ENCODE measurements around the gene DENND5A. TPM values are rescaled to one million over a fixed set of nuclear protein-coding genes. Genes with fewer than 3 reads are reported as not detected.

Gene DENND5A
- total RNA-seq, 2 donors from 2014 or later = 66.4 to 94.0 TPM

DNA sequence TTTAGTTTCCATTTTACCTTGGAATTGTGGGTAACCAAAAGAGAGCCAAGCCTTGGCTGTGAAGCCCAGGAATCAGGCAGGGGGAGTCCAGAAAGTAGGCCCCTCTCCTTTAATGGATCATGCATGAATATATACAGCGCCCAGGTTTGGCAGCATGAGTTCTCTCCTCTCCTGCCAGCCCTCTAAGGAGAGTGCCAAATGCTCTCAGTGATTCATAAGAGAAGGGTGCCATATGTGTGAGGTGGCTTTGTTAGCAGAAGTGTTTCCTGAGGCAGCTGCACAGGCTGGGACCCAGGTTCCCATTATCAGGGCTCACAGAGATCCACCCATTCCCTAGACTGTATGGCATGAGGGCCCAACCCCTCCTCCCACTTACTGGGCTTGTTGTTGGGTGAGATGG, 121.4 kb downstream of the DENND5A start:
- Mint-ChIP-seq H3K27ac (no peak overlapping the region), H3K36me3 (peaks cover 16 to 19% of the 10 kb centered on the region in 2 donors), H3K9me3 (no peaks in the 10 kb centered on the region)
- DNase-seq (ENCODE audit: low spot score in 2 of 2) (no peak), ATAC-seq (no peak)

DNA sequence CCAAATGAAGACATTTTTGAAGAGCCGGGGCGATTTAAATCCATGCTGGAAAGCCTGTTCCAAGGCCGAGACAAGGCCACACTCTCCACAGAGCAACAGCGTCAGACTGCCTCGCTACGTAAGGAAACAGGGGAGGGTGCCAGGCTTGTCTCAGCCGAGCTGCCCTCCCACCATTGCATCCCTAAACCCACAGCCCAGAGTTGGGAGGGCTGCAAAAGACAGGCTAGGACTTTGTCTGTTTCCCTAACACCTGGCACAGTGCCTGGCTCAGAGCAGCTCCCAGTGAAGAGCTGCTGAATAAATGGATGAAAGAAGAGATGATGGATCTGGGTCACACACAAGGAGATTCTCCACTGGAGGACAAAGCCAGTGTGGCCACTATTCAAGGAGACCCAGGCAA, 122.4 kb downstream of the DENND5A start:
- no peaks in the 10 kb centered on the region for H3K9me3 Mint-ChIP-seq
- H3K36me3 Mint-ChIP-seq = peaks cover 12 to 16% of the 10 kb centered on the region in 2 donors
- H3K27ac Mint-ChIP-seq = peak overlapping the region; percentile 15 to 82
- no peak for DNase-seq (ENCODE audit: low spot score in 2 of 2)
- ATAC-seq = no peak

DNA sequence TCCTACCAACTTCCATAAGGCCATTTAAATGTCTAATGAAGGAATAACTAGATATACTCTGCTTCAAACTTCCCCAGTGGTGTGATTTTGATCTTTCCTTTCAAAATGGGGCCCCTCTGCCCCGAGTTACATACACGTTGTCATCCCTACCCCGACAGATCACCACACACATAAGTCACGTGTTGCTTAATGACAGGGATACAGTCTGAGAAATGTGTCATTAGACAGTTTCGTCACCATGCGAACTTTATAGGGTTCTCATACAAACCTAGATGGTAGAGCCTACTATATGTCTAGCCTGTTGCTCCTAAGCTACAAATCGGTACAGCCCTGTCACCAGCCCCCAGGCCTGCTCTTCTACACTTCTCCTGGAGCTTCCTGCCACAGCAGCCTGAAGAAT, 124.0 kb downstream of the DENND5A start:
- Mint-ChIP-seq H3K36me3 (peaks cover 0 to 16% of the 10 kb centered on the region in 2 donors), H3K27ac (peak overlapping the region; percentile 15 to 72), H3K9me3 (no peaks in the 10 kb centered on the region)

DNA sequence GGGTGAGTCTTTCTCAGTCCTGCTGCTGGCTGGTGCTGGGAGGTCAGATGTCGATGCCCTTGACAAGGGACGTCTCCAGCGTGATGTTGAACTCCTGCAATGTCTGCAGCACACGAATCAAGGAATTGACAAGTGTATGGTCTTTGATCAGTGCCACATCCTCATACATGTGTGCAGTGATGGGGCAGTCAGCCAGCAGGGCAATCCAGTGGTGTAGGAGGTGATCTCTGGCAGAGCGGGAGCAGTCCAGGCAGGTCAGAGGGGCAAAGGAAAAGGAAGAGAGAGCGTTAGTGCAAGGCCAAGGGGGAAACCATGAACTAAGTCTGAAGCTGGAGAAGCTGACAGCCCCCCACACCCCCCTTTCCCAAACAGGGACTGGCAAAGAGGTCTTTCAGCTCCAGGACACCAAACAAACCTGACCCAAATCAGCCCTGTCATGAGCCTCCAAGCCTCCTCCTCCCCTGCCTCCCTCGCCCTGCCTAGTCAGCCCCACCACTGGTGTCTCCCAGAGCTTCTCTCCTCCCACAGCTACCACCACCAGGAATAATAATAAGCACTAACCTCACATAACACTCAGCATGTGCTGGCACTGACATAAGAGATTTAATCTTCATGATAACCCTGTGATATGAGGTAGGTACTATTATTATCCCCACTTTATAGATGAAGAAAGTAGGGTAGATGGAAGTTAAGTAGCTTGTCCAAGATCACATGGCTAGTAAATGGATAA, 125.4 kb downstream of the DENND5A start:
- DNase-seq (ENCODE audit: low spot score in 2 of 2) = no peak
- peaks cover 0 to 16% of the 10 kb centered on the region in 2 donors for H3K36me3 Mint-ChIP-seq
- H3K27ac Mint-ChIP-seq = peak overlapping the region; percentile 29 to 73
- no peaks in the 10 kb centered on the region for H3K9me3 Mint-ChIP-seq
- ATAC-seq = no peak

More for the DNA sequence above, 124.0 kb downstream of the DENND5A start:
- ATAC-seq = no peak
- DNase-seq (ENCODE audit: low spot score in 2 of 2) = no peak

DNA sequence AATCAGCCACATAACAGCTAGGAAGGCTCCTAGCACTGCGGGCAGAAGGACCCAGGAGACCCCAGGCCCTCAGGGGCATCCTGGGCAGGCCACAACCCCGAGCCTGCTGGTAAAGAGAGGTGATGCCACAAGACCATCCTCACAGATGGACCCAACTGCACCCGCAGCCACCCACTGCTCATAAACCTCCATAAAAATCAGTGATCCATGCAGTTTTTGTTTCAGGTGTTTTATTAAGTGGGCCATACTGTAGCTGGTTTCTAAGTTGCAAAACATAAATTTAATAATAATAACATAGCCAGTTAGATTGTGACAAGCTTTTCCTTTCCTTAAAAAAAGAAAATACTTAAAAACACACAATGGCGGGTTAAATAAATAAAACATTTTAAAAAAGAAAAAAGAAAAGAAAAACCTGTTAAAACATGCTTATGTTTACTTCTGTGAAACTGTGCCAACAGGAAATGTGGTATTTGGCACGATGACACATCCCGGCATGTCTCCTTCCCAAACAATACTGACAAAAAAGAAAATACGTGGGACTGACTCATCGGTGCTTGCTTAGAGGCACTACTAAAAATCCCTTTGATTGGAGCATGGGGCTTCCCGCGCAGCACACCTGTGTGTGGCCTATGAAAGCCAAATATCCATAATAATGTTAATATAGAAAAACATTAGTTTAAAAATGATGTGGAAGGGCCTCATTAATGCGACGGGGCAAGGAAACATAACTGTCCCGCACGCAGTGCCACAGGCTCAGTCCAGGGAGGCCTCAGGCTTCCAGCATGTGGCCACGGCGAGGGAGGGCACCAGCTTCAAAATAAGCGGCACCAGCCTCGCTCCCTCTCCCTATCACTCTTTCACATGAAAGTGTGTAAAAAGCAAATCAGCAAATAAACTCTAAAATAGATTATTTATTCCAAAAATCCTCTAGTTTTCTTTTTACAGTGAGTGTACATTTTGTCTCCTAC, 126.3 kb downstream of the DENND5A start:
- no peaks in the 10 kb centered on the region for H3K9me3 Mint-ChIP-seq
- ATAC-seq = peak; percentile 78 to 79
- H3K27ac Mint-ChIP-seq = peak overlapping the region; percentile 29 to 84
- peak in 1 of 2 donors; percentile 25 for DNase-seq (ENCODE audit: low spot score in 2 of 2)
- peaks cover 0 to 16% of the 10 kb centered on the region in 2 donors for H3K36me3 Mint-ChIP-seq

DNA sequence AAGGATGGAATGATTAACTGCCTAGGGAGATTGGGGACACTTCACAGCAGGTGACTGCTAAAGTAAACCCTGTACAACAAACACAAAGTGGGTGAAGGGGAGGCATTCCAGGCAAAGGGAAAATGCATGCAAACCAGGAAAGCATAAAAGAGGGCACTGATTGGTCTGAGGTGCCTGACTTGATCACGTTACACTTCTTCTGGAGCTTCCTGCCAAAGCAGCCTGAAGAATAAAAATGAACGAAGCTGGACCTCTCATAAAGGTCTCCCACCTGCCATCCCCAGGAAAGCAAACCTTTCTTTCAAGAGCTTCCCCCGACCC, 127.1 kb downstream of the DENND5A start:
- Mint-ChIP-seq H3K9me3 (no peaks in the 10 kb centered on the region), H3K27ac (peak overlapping the region in 1 of 2 donors; percentile 84), H3K36me3 (peaks cover 0 to 16% of the 10 kb centered on the region in 2 donors)
- DNase-seq (ENCODE audit: low spot score in 2 of 2) (no peak), ATAC-seq (peak; percentile 6 to 19)

DNA sequence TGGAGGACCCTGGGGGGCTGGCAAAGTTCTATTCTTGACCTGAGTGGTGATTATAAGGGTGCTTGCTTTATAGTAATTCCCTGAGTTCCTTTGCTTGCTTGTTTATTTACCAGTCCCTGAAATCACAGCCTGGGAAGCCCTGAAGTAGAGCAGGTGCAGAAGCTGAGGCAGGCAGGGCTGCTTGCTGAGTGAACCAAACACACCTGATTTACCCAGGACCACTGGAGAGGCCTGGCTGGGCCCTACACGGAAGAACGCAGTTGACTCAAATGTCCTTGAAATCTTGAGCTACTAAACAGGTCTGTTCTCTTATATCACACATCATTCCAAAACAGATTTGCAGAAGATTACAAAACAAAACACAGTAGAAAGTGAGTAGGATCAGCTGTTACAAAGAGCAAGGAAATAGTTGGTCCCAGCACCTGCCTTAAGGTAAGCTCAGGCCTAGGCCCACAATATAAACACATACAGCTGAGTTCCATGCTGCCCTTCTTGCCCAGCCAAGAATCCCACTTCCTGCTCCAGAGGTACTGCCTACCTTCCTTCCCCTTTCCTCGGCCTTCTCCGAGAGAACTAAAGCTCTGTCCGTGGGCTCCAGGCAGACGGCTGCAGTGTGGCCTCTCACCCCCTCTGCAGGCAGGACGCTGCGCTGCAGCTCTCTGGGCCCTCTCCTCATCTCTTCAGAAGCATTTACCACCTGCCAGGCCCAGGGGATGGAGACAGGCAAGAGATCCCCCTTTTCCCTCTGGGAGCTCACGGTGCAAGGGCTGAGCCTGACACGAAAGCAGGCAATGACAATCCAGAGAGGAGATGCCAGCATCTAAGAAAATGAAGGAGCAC, 127.6 kb downstream of the DENND5A start:
- ATAC-seq (peak; percentile 80 to 81), DNase-seq (ENCODE audit: low spot score in 2 of 2) (peak; percentile 70 to 80)
- Mint-ChIP-seq H3K27ac (peak overlapping the region in 1 of 2 donors; percentile 70), H3K9me3 (no peaks in the 10 kb centered on the region), H3K36me3 (peaks cover 0 to 10% of the 10 kb centered on the region in 2 donors)

DNA sequence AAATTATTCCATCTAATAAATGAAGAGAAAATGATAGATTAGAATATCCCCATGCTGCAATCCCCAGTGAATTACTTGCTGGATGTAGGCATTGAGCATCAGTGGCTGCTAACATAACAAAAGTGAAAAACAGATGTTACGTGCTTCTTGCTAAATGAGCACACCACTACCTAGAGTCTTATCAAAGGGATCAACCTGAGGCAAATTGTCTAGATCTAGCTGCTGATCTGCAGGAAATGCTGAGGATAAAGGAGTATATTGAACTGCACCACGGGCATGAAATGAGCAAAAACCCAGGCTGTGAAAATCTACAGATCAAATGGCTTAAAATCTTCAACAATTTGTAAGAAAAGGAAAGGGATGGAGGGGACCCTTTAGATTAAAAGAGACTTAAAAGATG, 128.4 kb downstream of the DENND5A start:
- peaks cover 0 to 10% of the 10 kb centered on the region in 2 donors for H3K36me3 Mint-ChIP-seq
- no peak for DNase-seq (ENCODE audit: low spot score in 2 of 2)
- ATAC-seq = no peak

DNA sequence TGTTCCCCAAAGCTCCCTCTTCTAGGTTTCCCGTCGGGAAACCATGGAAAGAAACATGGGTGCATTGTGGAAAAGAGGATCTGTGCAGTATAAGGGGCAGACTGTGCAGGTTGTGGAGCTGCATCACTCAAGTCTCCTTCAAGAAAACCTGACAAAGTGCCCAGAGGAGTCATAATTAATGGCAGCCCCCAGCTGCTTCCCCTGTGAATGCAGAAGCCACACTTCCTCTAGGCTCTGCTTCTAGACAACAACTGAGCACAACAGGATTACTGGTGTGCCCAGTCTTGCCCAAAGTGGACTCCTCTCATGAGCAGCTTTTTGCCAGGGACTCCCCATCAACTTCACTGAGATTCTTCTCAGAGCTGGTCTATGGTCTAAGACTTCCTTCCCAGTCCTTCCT, 131.2 kb downstream of the DENND5A start:
- Mint-ChIP-seq H3K27ac (no peak overlapping the region), H3K9me3 (no peaks in the 10 kb centered on the region), H3K36me3 (no peaks in the 10 kb centered on the region)
- ATAC-seq (no peak), DNase-seq (ENCODE audit: low spot score in 2 of 2) (no peak)

More for the DNA sequence above, 128.4 kb downstream of the DENND5A start:
- Mint-ChIP-seq H3K27ac (no peak overlapping the region), H3K9me3 (no peaks in the 10 kb centered on the region)

DNA sequence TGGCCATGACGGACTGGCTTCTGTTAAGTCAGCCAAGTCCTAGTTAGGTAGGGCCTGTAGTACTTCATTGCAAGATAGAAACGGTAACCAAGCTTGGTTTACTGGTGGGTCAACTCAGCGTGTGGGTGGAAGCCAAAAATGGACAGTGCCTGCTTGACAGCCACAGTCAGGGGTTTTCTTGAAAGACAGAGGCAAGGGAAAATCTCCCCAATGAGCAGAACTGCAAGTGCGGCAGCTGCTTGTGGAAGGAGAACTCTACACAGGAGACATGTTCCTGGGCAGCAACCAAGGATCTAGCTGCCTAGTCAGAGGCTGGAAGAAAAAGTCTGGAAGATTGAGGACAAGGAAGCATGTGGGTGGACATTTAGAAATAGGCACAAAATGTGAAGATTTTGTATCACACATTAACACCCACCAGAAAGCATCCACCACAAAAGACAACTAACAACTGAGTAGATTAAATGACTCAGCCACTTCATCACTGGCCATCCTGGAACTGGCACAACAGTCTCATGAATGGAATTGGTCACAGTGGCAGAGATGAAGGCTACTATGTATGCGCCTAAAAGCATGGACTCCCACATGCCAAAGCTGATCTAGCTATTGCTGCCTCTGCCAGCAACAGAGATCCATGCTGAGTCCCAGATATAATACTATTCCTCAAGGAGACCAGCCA, 132.8 kb downstream of the DENND5A start:
- DNase-seq (ENCODE audit: low spot score in 2 of 2) (no peak), ATAC-seq (peak; percentile 26 to 43)
- H3K36me3 Mint-ChIP-seq = no peaks in the 10 kb centered on the region
- no peaks in the 10 kb centered on the region for H3K9me3 Mint-ChIP-seq
- peak overlapping the region in 1 of 2 donors; percentile 67 for H3K27ac Mint-ChIP-seq

DNA sequence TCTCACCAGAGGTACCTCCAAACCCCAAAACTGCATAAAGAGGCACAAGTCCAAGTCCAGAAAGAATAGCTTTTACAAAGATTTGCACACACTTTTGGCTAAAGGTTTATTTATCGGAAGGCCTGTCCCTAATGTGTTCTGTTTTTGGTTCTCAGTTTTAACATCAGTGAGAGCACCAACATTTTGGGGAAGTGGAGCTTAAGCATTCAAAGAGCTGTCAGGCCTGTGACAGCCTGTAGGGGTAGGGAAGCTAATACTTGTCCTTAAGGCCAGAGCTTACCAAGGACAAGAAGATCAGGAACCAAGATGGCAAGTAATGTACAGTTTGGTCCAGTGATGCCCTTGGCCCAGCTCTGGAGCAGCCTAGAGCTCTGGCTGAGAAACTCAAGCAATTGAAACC, 134.9 kb downstream of the DENND5A start:
- no peak for ATAC-seq
- no peaks in the 10 kb centered on the region for H3K36me3 Mint-ChIP-seq
- no peak for DNase-seq (ENCODE audit: low spot score in 2 of 2)
- no peaks in the 10 kb centered on the region for H3K9me3 Mint-ChIP-seq
- H3K27ac Mint-ChIP-seq = no peak overlapping the region

DNA sequence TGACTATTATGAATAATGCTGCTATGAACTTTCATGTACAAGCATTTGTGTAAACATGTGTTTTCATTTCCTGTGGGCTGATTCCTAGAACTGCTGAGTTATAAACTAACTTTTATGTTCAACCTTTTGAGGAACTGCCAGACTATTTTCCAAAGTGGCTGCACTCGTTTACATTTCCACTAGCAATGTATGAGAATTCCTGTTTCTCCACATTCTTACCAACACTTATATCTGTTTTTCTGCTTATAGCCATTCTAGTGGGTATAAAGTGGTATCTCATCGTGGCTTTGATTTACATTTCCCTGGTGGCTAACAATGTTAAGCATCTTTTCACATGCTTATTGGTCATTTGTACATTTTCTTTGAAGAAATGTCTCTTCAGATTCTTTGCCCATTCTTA, 138.5 kb downstream of the DENND5A start:
- Mint-ChIP-seq H3K36me3 (no peaks in the 10 kb centered on the region), H3K27ac (no peak overlapping the region), H3K9me3 (no peaks in the 10 kb centered on the region)
- ATAC-seq = no peak
- no peak for DNase-seq (ENCODE audit: low spot score in 2 of 2)

DNA sequence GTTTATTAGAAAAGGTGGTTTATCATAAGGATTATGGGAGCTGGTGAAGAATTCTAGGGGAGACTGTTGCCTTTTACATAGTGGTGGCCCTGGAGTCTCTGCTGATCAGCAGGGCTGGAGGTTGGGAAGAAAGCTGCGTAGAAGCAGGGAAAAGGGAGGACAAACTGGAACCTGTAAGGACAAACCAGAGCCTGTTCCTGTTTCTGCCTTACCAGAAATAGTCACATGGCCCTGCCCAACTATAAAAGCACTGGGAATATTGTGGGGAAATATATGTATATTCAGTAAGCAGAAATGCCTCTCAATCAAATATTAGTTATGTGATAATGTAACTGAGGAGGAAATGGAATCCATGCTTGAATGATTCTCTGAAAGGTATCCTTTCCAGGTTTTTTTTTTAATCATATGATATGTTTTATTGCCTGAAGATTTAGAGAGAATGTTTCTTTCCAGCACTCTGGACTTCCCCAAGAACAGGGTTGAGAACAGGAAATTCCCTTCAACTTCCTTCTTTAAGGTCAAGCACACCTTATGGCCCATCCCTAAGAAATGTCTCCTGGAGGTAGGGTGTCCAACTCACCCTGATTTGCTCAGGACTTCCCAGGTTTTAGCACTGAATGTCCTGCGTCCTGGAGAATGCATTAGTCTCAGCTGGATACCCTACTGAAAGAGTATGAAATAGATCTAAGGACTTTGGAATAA, 139.8 kb downstream of the DENND5A start:
- Mint-ChIP-seq H3K36me3 (no peaks in the 10 kb centered on the region), H3K27ac (no peak overlapping the region), H3K9me3 (no peaks in the 10 kb centered on the region)
- DNase-seq (ENCODE audit: low spot score in 2 of 2) = no peak
- ATAC-seq = no peak

DNA sequence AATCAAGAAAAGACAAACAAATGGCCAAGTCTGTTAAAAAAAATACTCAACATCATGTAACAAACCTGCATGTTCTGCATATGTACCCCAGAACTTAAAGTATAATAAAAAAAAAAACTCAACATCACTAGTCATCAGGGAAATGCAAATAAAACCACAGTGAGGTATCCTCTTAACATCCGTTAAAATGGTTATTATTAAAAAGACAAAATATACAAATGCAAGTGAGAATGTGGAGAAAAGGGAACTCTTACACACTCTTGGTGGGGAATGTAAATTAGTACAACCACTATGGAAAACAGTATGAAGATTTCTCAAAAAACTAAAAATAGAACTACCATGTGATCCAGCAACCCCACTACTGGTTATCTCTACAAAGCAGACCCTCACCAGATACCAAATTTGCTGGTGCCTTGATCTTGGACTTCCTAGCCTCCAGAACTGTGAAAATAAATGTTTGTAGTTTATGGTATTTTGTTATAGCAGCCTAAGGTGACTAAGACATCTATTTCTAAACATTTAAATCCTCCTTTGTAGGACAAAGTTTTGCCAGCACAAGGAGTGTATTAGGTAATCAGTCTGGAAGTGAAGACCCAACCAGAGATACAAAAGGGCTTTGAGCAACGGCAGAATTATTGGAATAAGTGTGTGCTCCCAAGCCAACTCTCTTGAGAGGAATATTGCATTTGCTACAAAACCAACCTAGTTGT, 141.4 kb downstream of the DENND5A start:
- H3K36me3 Mint-ChIP-seq = no peaks in the 10 kb centered on the region
- no peak overlapping the region for H3K27ac Mint-ChIP-seq
- no peaks in the 10 kb centered on the region for H3K9me3 Mint-ChIP-seq
- no peak for DNase-seq (ENCODE audit: low spot score in 2 of 2)
- ATAC-seq = no peak

DNA sequence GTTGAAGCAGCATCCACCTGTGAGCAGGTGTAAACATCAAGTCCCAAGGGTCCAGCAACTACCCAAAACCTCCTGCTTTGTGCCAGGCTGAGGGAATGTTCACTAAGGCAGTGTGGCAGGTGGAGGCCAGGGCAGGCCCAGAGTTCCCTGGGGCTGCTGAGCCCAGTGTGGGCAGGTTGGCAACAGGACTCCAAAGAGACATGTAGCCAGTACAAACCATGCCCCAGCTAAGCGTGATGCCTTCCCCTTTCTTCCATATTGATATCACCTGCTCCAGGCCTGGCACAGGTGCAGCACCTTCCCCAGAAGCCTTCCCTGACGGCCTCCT, 143.7 kb downstream of the DENND5A start:
- H3K9me3 Mint-ChIP-seq = no peaks in the 10 kb centered on the region
- peak overlapping the region in 1 of 2 donors; percentile 47 for H3K27ac Mint-ChIP-seq
- ATAC-seq (no peak), DNase-seq (ENCODE audit: low spot score in 2 of 2) (no peak)
- H3K36me3 Mint-ChIP-seq = no peaks in the 10 kb centered on the region
